ENCODE data around the gene TPRX1. TPM values are rescaled to one million over a fixed set of nuclear protein-coding genes. Genes with fewer than 3 reads are reported as not detected.
"Not testable (repeated sequence)": the region's sequence is repeated elsewhere in the genome, so short reads cannot be mapped to it uniquely, and the experiment has no call there.

The TPRX1 gene, protein sequence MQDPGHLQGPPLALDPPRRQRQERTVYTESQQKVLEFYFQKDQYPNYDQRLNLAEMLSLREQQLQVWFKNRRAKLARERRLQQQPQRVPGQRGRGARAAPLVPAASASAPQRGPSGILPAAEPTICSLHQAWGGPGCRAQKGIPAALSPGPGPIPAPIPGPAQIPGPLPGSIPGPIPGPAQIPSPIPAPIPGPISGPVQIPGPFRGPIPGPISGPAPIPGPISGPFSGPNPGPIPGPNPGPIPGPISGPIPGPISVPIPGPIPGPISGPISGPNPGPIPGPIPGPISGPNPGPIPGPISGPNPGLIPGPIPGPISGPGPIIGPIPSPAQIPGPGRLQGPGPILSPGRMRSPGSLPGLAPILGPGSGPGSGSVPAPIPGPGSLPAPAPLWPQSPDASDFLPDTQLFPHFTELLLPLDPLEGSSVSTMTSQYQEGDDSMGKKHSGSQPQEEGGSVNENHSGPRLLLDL
- total RNA-seq (2014; rRNA removed; shearing (Covaris generic)) (not detected in 2 replicates), polyA plus RNA-seq (2016; fragmentation: Nextera tagmentation; extraction: Ambion mirVana) (not detected in 2 replicates)

DNA sequence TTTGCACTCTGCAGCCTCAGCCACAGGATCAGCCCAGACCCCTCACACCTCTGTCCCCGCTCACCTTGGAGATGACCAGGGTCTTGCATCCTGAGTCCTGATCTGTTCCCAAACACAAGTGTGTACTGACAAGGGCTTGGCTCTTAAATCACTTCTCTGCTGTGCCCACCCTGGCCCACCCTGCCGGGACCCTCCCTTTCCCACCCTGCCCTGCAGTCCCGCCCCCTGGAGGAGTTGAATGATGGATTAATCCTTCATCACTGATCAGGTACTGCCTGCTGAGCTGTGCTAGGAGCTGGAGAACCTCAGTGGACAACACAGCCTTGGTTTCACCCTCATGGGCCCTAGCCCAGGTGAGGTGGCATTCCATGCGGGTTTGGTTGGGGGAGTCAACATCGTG is at the start of gene TPRX1:
TSS of gene TPRX1 (minus strand) at position 101 of the 400 bp plus-strand sequence. CDS start at position 89, 12 bp downstream.
- H3K4me2 ChIP-seq (ENCODE audit: unreplicated experiment); H2AFZ ChIP-seq; H3K9ac ChIP-seq; H3K9me2 ChIP-seq (ENCODE audit: insufficient read depth); H3K4me3 ChIP-seq; H3F3A ChIP-seq (ENCODE audit: insufficient read depth); H3K79me2 ChIP-seq (ENCODE audit: insufficient read depth); H3K9me3 ChIP-seq (ENCODE audit: low read depth); H3K36me3 ChIP-seq (ENCODE audit: low read depth); H3K27ac ChIP-seq; H4K20me1 ChIP-seq (ENCODE audit: insufficient read depth); DNase-seq; H3K27me3 ChIP-seq (replicated peaks; ENCODE audit: insufficient read depth); H3K4me1 ChIP-seq (ENCODE audit: insufficient read depth); in situ Hi-C loops (cut with MboI): not testable (repeated sequence)
- 55 to 58% methylated on average over 4 to 5 of the region's 5 CpGs for WGBS, 2 experiments (ENCODE audit: low coverage in 1 of 2, low lambda C conversion rate in 2 of 2, missing lambda C conversion rate in 2 of 2)

DNA sequence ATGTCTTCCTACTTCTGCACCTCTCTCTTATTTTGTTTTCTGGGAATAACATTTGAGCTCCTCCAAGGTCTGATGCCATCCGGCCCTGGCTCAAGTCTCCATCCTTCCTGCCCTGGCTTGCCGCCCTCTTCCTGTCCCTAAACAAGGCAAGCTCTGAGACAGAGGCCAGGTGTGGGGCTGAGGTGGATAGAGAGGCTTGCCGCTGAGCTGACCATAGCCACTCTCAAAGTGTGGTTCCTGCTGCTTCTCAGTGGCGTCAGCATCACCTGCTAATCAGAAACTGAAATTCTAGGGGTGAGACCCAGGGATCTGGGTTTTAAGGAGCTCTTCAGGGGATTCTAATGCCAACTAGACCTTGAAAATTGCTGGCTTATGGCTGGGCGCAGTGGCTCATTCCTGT is 48.7 kb upstream of the TPRX1 start:
- Histone ChIP-seq H3F3A (ENCODE audit: insufficient read depth) (no peaks in the 10 kb centered on the region), H3K27me3 (replicated peaks; ENCODE audit: insufficient read depth) (peaks cover 66% of the 10 kb centered on the region), H3K4me2 (ENCODE audit: unreplicated experiment) (no peak overlapping the region), H3K4me1 (ENCODE audit: insufficient read depth) (no peaks in the 10 kb centered on the region), H4K20me1 (ENCODE audit: insufficient read depth) (no peaks in the 10 kb centered on the region), H3K9me3 (ENCODE audit: low read depth) (no peaks in the 10 kb centered on the region), H2AFZ (no peak overlapping the region), H3K79me2 (ENCODE audit: insufficient read depth) (no peaks in the 10 kb centered on the region), H3K27ac (no peak overlapping the region), H3K9ac (no peak overlapping the region), H3K9me2 (ENCODE audit: insufficient read depth) (no peaks in the 10 kb centered on the region), H3K36me3 (ENCODE audit: low read depth) (no peaks in the 10 kb centered on the region), H3K4me3 (no peak overlapping the region)
- WGBS, 2 experiments (ENCODE audit: low coverage in 1 of 2, low lambda C conversion rate in 2 of 2, missing lambda C conversion rate in 2 of 2) = 40 to 42% methylated on average over 5 of the region's 5 CpGs
- no peak for TF ChIP-seq EZH2phosphoT487 (IDR thresholded peaks at IDR 0.05; ENCODE audit: insufficient read depth, low read depth)
- no peak for TF ChIP-seq EZH2 (IDR thresholded peaks at IDR 0.05; ENCODE audit: insufficient read depth, poor library complexity, severe bottlenecking)
- in situ Hi-C loops (cut with MboI) = no loop called here
- DNase-seq = no peak

DNA sequence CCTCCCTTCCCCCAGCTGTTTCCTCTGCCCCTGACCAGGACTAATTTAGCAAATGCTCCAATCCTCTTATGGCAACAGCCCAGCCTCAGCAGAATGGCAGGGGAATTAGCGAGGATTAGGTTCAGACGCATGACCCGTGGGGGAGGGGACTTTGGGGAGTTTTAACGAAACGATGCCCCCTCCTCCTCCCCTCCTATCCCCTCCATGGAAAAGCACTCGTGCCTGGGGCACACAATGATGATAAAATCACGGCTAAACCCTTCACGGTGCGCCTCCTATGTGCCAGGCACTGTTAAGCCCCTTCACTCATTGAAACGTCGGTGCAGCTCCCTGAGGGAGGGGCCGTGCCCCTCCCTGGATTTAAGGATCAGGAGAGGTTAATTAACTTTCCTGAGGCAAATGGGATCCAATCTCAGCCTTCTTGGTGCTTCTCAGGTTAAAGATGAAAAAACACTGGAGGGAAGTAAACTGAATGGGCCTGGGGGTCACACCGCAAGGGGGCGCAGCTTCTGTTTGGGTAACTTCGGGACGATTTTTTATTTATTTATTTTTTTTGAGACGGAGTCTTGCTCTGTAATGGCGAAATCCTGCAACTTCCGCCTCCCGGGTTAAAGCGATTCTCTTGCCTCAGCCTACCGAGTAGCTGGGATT is 44.6 kb upstream of the TPRX1 start:
- Histone ChIP-seq H3K4me3 (no peak overlapping the region), H3K4me2 (ENCODE audit: unreplicated experiment) (no peak overlapping the region), H4K20me1 (ENCODE audit: insufficient read depth) (no peaks in the 10 kb centered on the region), H3K4me1 (ENCODE audit: insufficient read depth) (no peaks in the 10 kb centered on the region), H3K27ac (no peak overlapping the region), H3K9me3 (ENCODE audit: low read depth) (no peaks in the 10 kb centered on the region), H3K79me2 (ENCODE audit: insufficient read depth) (no peaks in the 10 kb centered on the region), H3F3A (ENCODE audit: insufficient read depth) (no peaks in the 10 kb centered on the region), H3K27me3 (replicated peaks; ENCODE audit: insufficient read depth) (peaks cover 48% of the 10 kb centered on the region), H3K9ac (no peak overlapping the region), H2AFZ (0 out of 2 replicates have a peak overlapping the region, but pooled peaks have one; percentile 33), H3K36me3 (ENCODE audit: low read depth) (no peaks in the 10 kb centered on the region), H3K9me2 (ENCODE audit: insufficient read depth) (no peaks in the 10 kb centered on the region)
- TF ChIP-seq EZH2 (IDR thresholded peaks at IDR 0.05; ENCODE audit: insufficient read depth, poor library complexity, severe bottlenecking) = peak; percentile 40
- TF ChIP-seq EZH2phosphoT487 (IDR thresholded peaks at IDR 0.05; ENCODE audit: insufficient read depth, low read depth) = no peak
- peak; percentile 39 for DNase-seq
- in situ Hi-C loops (cut with MboI) = no loop called here
- 1 to 2% methylated on average over 22 of the region's 22 CpGs for WGBS, 2 experiments (ENCODE audit: low coverage in 1 of 2, low lambda C conversion rate in 2 of 2, missing lambda C conversion rate in 2 of 2)

DNA sequence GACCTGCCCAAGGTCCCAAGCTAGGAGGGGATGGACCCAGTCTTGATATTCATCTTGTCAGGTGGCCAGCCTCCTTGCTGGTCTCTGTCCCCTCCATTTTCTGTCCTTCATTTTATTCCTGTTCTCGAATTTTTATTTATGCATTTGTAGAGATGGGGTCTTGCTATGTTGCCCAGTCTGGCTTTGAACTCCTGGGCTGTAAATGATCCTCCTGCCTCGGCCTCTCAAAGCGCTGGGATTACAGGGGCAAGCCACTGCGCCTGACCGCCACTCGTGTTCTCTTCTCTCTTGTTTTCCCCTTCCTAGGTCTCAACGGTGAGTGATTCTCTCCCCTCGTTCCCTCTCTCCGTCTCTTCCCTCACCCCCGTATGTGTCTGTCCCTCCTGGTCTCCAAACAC is 44.1 kb upstream of the TPRX1 start:
- DNase-seq = no peak
- in situ Hi-C loops (cut with MboI) = no loop called here
- WGBS, 2 experiments (ENCODE audit: low coverage in 1 of 2, low lambda C conversion rate in 2 of 2, missing lambda C conversion rate in 2 of 2) = 42 to 46% methylated on average over 9 to 10 of the region's 10 CpGs
- no peaks in the 10 kb centered on the region for H3K4me1 ChIP-seq (ENCODE audit: insufficient read depth)
- no peak overlapping the region for H3K9ac ChIP-seq
- H3K9me2 ChIP-seq (ENCODE audit: insufficient read depth) = no peaks in the 10 kb centered on the region
- no peak overlapping the region for H3K4me3 ChIP-seq
- H3F3A ChIP-seq (ENCODE audit: insufficient read depth) = no peaks in the 10 kb centered on the region
- TF ChIP-seq EZH2phosphoT487 (IDR thresholded peaks at IDR 0.05; ENCODE audit: insufficient read depth, low read depth) (no peak), EZH2 (IDR thresholded peaks at IDR 0.05; ENCODE audit: insufficient read depth, poor library complexity, severe bottlenecking) (no peak)
- H3K79me2 ChIP-seq (ENCODE audit: insufficient read depth) = no peaks in the 10 kb centered on the region
- H3K9me3 ChIP-seq (ENCODE audit: low read depth) = no peaks in the 10 kb centered on the region
- peaks cover 48% of the 10 kb centered on the region for H3K27me3 ChIP-seq (replicated peaks; ENCODE audit: insufficient read depth)
- no peaks in the 10 kb centered on the region for H3K36me3 ChIP-seq (ENCODE audit: low read depth)
- no peaks in the 10 kb centered on the region for H4K20me1 ChIP-seq (ENCODE audit: insufficient read depth)
- no peak overlapping the region for H2AFZ ChIP-seq
- no peak overlapping the region for H3K27ac ChIP-seq
- H3K4me2 ChIP-seq (ENCODE audit: unreplicated experiment) = no peak overlapping the region
